ENCODE measurements around the gene POLR2J2. TPM values are rescaled to one million over a fixed set of nuclear protein-coding genes. Genes with fewer than 3 reads are reported as not detected.
"Not testable (repeated sequence)": the region's sequence is repeated elsewhere in the genome, so short reads cannot be mapped to it uniquely, and the experiment has no call there.

The POLR2J2 gene
- total and polyA plus RNA-seq, 9 of the 15 experiments (the other 6 are each of a cell fraction or from before 2014, with no cell fraction given): 0.80 to 13.6 (median 5.2) TPM

- TF ChIP-seq NRF1 (conservative IDR thresholded peaks at IDR 0.05 in 1 of 2, IDR thresholded peaks at IDR 0.05 in 1 of 2) (peak; percentile 85 to 87), SIN3B (IDR thresholded peaks at IDR 0.05; ENCODE audit: low read depth) (peak; percentile 32; the same call in 1 of the 2 replicates), CTCF (IDR thresholded peaks at IDR 0.05 in 2 of 3, conservative IDR thresholded peaks at IDR 0.05 in 1 of 3; ENCODE audit: insufficient read depth in 2 of 3, low read depth in 1 of 3, low read length in 3 of 3) (peak in 2 of 3 experiments; percentile 12 to 25; a peak in 2 of 6 replicates), ELF1 (tag; IDR thresholded peaks at IDR 0.05) (peak; percentile 37; the same call in 1 of the 2 replicates), MEIS2 (IDR thresholded peaks at IDR 0.05; ENCODE audit: partially characterized antibody) (peak; percentile 16), POLR2G (IDR thresholded peaks at IDR 0.05; ENCODE audit: low read depth, low read length) (peak; percentile 75), SUPT5H (IDR thresholded peaks at IDR 0.05) (0 out of 2 replicates have a peak, but pooled peaks have one; percentile 24)
- TF ChIP-seq, protein P1, sequence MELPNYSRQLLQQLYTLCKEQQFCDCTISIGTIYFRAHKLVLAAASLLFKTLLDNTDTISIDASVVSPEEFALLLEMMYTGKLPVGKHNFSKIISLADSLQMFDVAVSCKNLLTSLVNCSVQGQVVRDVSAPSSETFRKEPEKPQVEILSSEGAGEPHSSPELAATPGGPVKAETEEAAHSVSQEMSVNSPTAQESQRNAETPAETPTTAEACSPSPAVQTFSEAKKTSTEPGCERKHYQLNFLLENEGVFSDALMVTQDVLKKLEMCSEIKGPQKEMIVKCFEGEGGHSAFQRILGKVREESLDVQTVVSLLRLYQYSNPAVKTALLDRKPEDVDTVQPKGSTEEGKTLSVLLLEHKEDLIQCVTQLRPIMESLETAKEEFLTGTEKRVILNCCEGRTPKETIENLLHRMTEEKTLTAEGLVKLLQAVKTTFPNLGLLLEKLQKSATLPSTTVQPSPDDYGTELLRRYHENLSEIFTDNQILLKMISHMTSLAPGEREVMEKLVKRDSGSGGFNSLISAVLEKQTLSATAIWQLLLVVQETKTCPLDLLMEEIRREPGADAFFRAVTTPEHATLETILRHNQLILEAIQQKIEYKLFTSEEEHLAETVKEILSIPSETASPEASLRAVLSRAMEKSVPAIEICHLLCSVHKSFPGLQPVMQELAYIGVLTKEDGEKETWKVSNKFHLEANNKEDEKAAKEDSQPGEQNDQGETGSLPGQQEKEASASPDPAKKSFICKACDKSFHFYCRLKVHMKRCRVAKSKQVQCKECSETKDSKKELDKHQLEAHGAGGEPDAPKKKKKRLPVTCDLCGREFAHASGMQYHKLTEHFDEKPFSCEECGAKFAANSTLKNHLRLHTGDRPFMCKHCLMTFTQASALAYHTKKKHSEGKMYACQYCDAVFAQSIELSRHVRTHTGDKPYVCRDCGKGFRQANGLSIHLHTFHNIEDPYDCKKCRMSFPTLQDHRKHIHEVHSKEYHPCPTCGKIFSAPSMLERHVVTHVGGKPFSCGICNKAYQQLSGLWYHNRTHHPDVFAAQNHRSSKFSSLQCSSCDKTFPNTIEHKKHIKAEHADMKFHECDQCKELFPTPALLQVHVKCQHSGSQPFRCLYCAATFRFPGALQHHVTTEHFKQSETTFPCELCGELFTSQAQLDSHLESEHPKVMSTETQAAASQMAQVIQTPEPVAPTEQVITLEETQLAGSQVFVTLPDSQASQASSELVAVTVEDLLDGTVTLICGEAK (IDR thresholded peaks at IDR 0.05): peak; percentile 39; the same call in 1 of the 2 replicates
- TF ChIP-seq, protein P1 (CRISPR knock-in tag; IDR thresholded peaks at IDR 0.05): not testable (repeated sequence)
These were observed at the start of gene POLR2J2 (continued) for GRCh38 chr7:102671166-102671955.

- BruUV-seq (replicated peaks); CTCF ChIA-PET (ENCODE audit: low intra/inter-chr PET ratio); H3K4me2 ChIP-seq (ENCODE audit: insufficient read depth, low read length); H4K20me1 ChIP-seq (replicated peaks; ENCODE audit: control insufficient read depth, insufficient read depth, low read length); H3K27ac ChIP-seq (ENCODE audit: extremely low read depth, low read depth, low read length); in situ Hi-C loops (cut with MboI); H3K79me2 ChIP-seq (ENCODE audit: control insufficient read depth, insufficient read depth, low read length); POLR2A ChIA-PET; ATAC-seq; H3K27me3 ChIP-seq (ENCODE audit: control insufficient read depth in 2 of 2, insufficient read depth in 2 of 2, low read length in 2 of 2); H3K4me3 ChIP-seq; H3K36me3 ChIP-seq (ENCODE audit: control insufficient read depth, insufficient read depth, low read length); H3K9me3 ChIP-seq (replicated peaks; ENCODE audit: control insufficient read depth, insufficient read depth, low read depth, low read length); H2AFZ ChIP-seq (ENCODE audit: low read depth, low read length); H3K9ac ChIP-seq (ENCODE audit: insufficient read depth in 1 of 2, low read depth in 2 of 2, low read length in 2 of 2); FAIRE-seq; H3K4me1 ChIP-seq (replicated peaks in 1 of 2; ENCODE audit: control insufficient read depth in 2 of 2, insufficient read depth in 2 of 2, low read length in 2 of 2); H3K9me1 ChIP-seq (ENCODE audit: control insufficient read depth, insufficient read depth, low read length); DNase-seq (ENCODE audit: extremely low read depth in 1 of 4, low spot score in 3 of 4); intact Hi-C loops (cut with micrococcal nuclease): not testable (repeated sequence)
These were observed 47.0 kb upstream of the POLR2J2 start for GRCh38 chr7:102718491-102718890.

All from K562 (cell line).